HCT116 (cell line): ENCODE results near the gene GTF2H4. TPM values are rescaled to one million over a fixed set of nuclear protein-coding genes. Genes with fewer than 3 reads are reported as not detected.

Experiments used
- ATAC-seq: fragments of 200-7000 bp; cut with Tn5 transposase; 2 replicates; pipeline ENCODE4 v1.9.1; 2020; ENCODE audit warnings: mild to moderate bottlenecking, moderate library complexity
- BruUV-seq: library from RNA; stranded (reverse); fragments of 400-500 nt; replicated peaks from 2 replicates; lab custom pipeline; 2021; lab: Mats Ljungman, UMichigan
- CTCF ChIA-PET: fragments of 300-600 bp; sonication (Branson Sonifier 250); formaldehyde crosslinking; loops from one replicate; lab custom pipeline; 2021; ENCODE audit warnings: antibody characterized with exemption; lab: Charles Lee
- POLR2A ChIA-PET: fragments of 300-600, 350-600 bp; sonication (Branson Sonifier 250); formaldehyde crosslinking; loops from one replicate; lab custom pipeline; 2021; ENCODE audit warnings: antibody characterized with exemption; lab: Charles Lee
- RAD21 ChIA-PET, 2 experiments: fragments of 300-600 bp; sonication (Branson Sonifier 250); formaldehyde crosslinking; loops; one replicate each; lab custom pipeline; 2023; ENCODE audit warnings: low total read pairs in 2 of 2; ENCODE audit not compliant: uncharacterized antibody in 2 of 2, unreplicated experiment in 2 of 2, low non-redundant PET in 1 of 2; lab: Charles Lee
- DNase-seq: peaks from one replicate; pipeline ENCODE4 v3.0.0-alpha.2; 2010; ENCODE audit warnings: low read depth, low spot score
- H2AFZ ChIP-seq: fragments of 200-600 bp; shearing (Covaris generic), sonication (generic); 2 replicates; pipeline ENCODE4 v1.6.1; 2017; ENCODE audit warnings: low read depth, mixed run types, mixed read lengths, antibody characterized with exemption, low read length; ENCODE audit not compliant: poor library complexity, severe bottlenecking
- H3K27ac ChIP-seq: 2 replicates; pipeline ENCODE4 v1.5.1; 2012; ENCODE audit warnings: low read depth, low read length
- H3K27me3 ChIP-seq: fragments of 200-600 bp; sonication (generic); 2 replicates; pipeline ENCODE4 v1.6.1; 2016; ENCODE audit warnings: mixed run types, low read length, mixed read lengths; ENCODE audit not compliant: insufficient read depth
- H3K36me3 ChIP-seq, 2 experiments: fragments of 200-500 bp in 1 of 2; fragments of 200-600 bp in 1 of 2; sonication (Bioruptor generic) in 1 of 2; sonication (generic) in 1 of 2; 2 replicates each; pipeline versions ENCODE4 v1.5.1 to v1.6.1; 2014 to 2016; ENCODE audit warnings: low read length in 2 of 2, inconsistent platforms in 1 of 2, mixed read lengths in 1 of 2, mixed run types in 1 of 2; ENCODE audit not compliant: insufficient read depth in 2 of 2, control insufficient read depth in 1 of 2
- H3K4me1 ChIP-seq, 2 experiments: fragments of 200-600 bp in 1 of 2; sonication (generic) in 1 of 2; 2 replicates each; pipeline versions ENCODE4 v1.5.1 to v1.6.1; 2012 to 2017; ENCODE audit warnings: low read length in 2 of 2, inconsistent platforms in 1 of 2, mild to moderate bottlenecking in 1 of 2, mixed read lengths in 1 of 2, mixed run types in 1 of 2, moderate library complexity in 1 of 2; ENCODE audit not compliant: insufficient read depth in 2 of 2, control insufficient read depth in 1 of 2
- H3K4me2 ChIP-seq: fragments of 200-600 bp; sonication (generic); 2 replicates; pipeline ENCODE4 v1.6.1; 2017; ENCODE audit warnings: mixed run types, low read length, mixed read lengths
- H3K4me3 ChIP-seq, 2 experiments: fragments of 200-600 bp in 1 of 2; sonication (generic) in 1 of 2; replicated peaks in 1 of 2; 2 replicates each; pipeline ENCODE4 v1.5.1; 2011 to 2016; ENCODE audit warnings: low read length in 2 of 2, control low read depth in 1 of 2, low read depth in 1 of 2, mild to moderate bottlenecking in 1 of 2, mixed read lengths in 1 of 2, mixed run types in 1 of 2
- H3K79me2 ChIP-seq: fragments of 200-600 bp; sonication (generic); 2 replicates; pipeline ENCODE4 v1.6.1; 2017; ENCODE audit warnings: mild to moderate bottlenecking, mixed run types, low read length, moderate library complexity, mixed read lengths; ENCODE audit not compliant: insufficient read depth
- H3K9ac ChIP-seq: fragments of 200-600 bp; sonication (generic); 2 replicates; pipeline ENCODE4 v1.6.1; 2016; ENCODE audit warnings: low read length, mixed read lengths
- H3K9me2 ChIP-seq: fragments of 200-600 bp; sonication (generic), shearing (Covaris generic); 2 replicates; pipeline ENCODE4 v1.6.1; 2017; ENCODE audit warnings: mixed run types, mild to moderate bottlenecking, moderate library complexity; ENCODE audit not compliant: insufficient read depth
- H3K9me3 ChIP-seq, 2 experiments: fragments of 200-500 bp in 1 of 2; fragments of 200-600 bp in 1 of 2; sonication (Bioruptor generic) in 1 of 2; sonication (generic) in 1 of 2; 2 replicates each; pipeline ENCODE4 v1.6.1; 2014 to 2017; ENCODE audit warnings: low read length in 2 of 2, mixed read lengths in 2 of 2, inconsistent platforms in 1 of 2, low read depth in 1 of 2, mild to moderate bottlenecking in 1 of 2, mixed run types in 1 of 2, moderate library complexity in 1 of 2; ENCODE audit not compliant: control insufficient read depth in 1 of 2, insufficient read depth in 1 of 2
- H4K20me1 ChIP-seq: fragments of 200-600 bp; sonication (generic), shearing (Covaris generic); 2 replicates; pipeline ENCODE4 v1.6.1; 2017; ENCODE audit warnings: mixed run types, mild to moderate bottlenecking, moderate library complexity; ENCODE audit not compliant: insufficient read depth
- ATF3 ChIP-seq: IDR thresholded peaks from 2 replicates; pipeline ENCODE4 v1.6.1; 2012
- ELF1 ChIP-seq: IDR thresholded peaks from 2 replicates; pipeline ENCODE4 v1.6.1; 2012; ENCODE audit warnings: low read depth, borderline replicate concordance
- RAD21 ChIP-seq: IDR thresholded peaks from 2 replicates; pipeline ENCODE4 v1.6.1; 2012; ENCODE audit warnings: low read depth, mild to moderate bottlenecking
- REST ChIP-seq: IDR thresholded peaks from 2 replicates; pipeline ENCODE4 v1.6.1; 2012; ENCODE audit warnings: low read depth
- SIN3A ChIP-seq: IDR thresholded peaks from 2 replicates; pipeline ENCODE4 v1.6.1; 2012; ENCODE audit warnings: low read depth
- TCF7L2 ChIP-seq: IDR thresholded peaks from 2 replicates; pipeline ENCODE4 v1.7.0; 2011; ENCODE audit warnings: borderline replicate concordance, inconsistent platforms; ENCODE audit not compliant: insufficient read depth, insufficient read length; ENCODE audit errors: extremely low read depth
- ZFX ChIP-seq: fragments of 450-650 bp; IDR thresholded peaks from 2 replicates; pipeline ENCODE4 v1.6.1; 2017
- ZNF274 ChIP-seq: fragments of 200-500 bp; sonication (Bioruptor generic); IDR thresholded peaks from 2 replicates; pipeline ENCODE4 v1.6.1; 2014; ENCODE audit warnings: mild to moderate bottlenecking, low read depth, low read length, inconsistent platforms
- intact Hi-C: fragments of 100-400 bp; cut with micrococcal nuclease; formaldehyde crosslinking; loops from 2 replicates; pipeline ENCODE4 v1.10.0; 2022
- total RNA-seq: library from RNA; stranded (reverse); gene quantifications from one replicate; pipeline ENCODE4 v1.2.1, GENCODE V29; 2021; ENCODE audit not compliant: unreplicated experiment
- TF ChIP-seq, protein P1 (sequence below): IDR thresholded peaks from 2 replicates; pipeline ENCODE4 v1.6.1; 2011; ENCODE audit warnings: mild to moderate bottlenecking, low read length, moderate library complexity; ENCODE audit not compliant: insufficient replicate concordance; ENCODE audit errors: extremely low read depth

Gene GTF2H4
- total RNA-seq, 1 experiment from 2014 or later, result 59.7 TPM

GRCh38 chr6:30900863-30901417, 7.1 kb upstream of the GTF2H4 start:
- no peaks in the 10 kb centered on the region for H3K4me1 ChIP-seq
- BruUV-seq, result no TSS peak
- H3K9me2 ChIP-seq, result no peaks in the 10 kb centered on the region
- CTCF ChIA-PET, result no interaction called here
- RAD21 ChIA-PET, result interaction anchor here in 1 of 2 experiments (0.7 kb wide), 1 partner anchor 18 kb away, joined by 3 read pairs; no protein-coding TSS in a partner anchor
- no peaks in the 10 kb centered on the region for H3K27me3 ChIP-seq
- peaks cover 22 to 25% of the 10 kb centered on the region in 2 experiments; a peak in 3 of 4 replicates for H3K36me3 ChIP-seq
- H4K20me1 ChIP-seq, result no peaks in the 10 kb centered on the region
- DNase-seq, result no peak
- no peak overlapping the region for H2AFZ ChIP-seq
- H3K4me2 ChIP-seq, result no peak overlapping the region
- no peak overlapping the region for H3K4me3 ChIP-seq
- ATAC-seq, result no peak
- intact Hi-C loops, result no loop called here
- no peak overlapping the region for H3K9ac ChIP-seq
- TF ChIP-seq ZNF274 (no peak), SIN3A (no peak), REST (no peak), ATF3 (no peak), ELF1 (no peak), RAD21 (no peak), ZFX (no peak), TCF7L2 (no peak)
- TF ChIP-seq, protein P1, sequence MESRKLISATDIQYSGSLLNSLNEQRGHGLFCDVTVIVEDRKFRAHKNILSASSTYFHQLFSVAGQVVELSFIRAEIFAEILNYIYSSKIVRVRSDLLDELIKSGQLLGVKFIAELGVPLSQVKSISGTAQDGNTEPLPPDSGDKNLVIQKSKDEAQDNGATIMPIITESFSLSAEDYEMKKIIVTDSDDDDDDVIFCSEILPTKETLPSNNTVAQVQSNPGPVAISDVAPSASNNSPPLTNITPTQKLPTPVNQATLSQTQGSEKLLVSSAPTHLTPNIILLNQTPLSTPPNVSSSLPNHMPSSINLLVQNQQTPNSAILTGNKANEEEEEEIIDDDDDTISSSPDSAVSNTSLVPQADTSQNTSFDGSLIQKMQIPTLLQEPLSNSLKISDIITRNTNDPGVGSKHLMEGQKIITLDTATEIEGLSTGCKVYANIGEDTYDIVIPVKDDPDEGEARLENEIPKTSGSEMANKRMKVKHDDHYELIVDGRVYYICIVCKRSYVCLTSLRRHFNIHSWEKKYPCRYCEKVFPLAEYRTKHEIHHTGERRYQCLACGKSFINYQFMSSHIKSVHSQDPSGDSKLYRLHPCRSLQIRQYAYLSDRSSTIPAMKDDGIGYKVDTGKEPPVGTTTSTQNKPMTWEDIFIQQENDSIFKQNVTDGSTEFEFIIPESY, result no peak
- no peak overlapping the region for H3K27ac ChIP-seq
- no peaks in the 10 kb centered on the region for H3K9me3 ChIP-seq
- POLR2A ChIA-PET, result no interaction called here
- no peaks in the 10 kb centered on the region for H3K79me2 ChIP-seq
